Pancreas (tissue), 10 donors: ENCODE results near the gene ETFBKMT. TPM values are rescaled to one million over a fixed set of nuclear protein-coding genes. Genes with fewer than 3 reads are reported as not detected.

Source experiments
- ATAC-seq, 4 donors: fragments of 200-7000 bp; cut with Tn5 transposase; one replicate each; pipeline versions ENCODE4 v1.8.0 to v1.9.1; 2020; ENCODE audit warnings: mild to moderate bottlenecking in 4 of 4, moderate library complexity in 4 of 4
- DNase-seq, 6 donors: peaks; one replicate each; pipeline ENCODE4 v3.0.0-alpha.2; 2020
- FAIRE-seq: peaks from 2 replicates; lab custom pipeline; 2012; peaks lifted over from hg19 to GRCh38; lab: Jason Lieb, UNC
- H3K27ac ChIP-seq, 4 donors: fragments of 200-600 bp; sonication (generic); 1 replicate in 3 of 4; 2 replicates in 1 of 4; pipeline versions ENCODE4 v1.5.0 to v1.8.0; 2020
- H3K27me3 ChIP-seq, 4 donors: fragments of 200-600 bp; one replicate each; pipeline ENCODE4 v1.8.0; 2021
- H3K36me3 ChIP-seq, 3 donors: fragments of 200-600 bp; sonication (generic) in 1 of 3; one replicate each; pipeline versions ENCODE4 v1.5.0 to v1.8.0; 2020 to 2021
- H3K4me1 ChIP-seq, 3 donors: fragments of 200-600 bp; one replicate each; pipeline ENCODE4 v1.8.0; 2021
- H3K4me3 ChIP-seq, 4 donors: fragments of 200-600 bp; sonication (generic) in 2 of 4; one replicate each; pipeline versions ENCODE4 v1.5.0 to v1.8.0; 2020 to 2021
- H3K9me3 ChIP-seq, 4 donors: fragments of 200-600 bp; one replicate each; pipeline ENCODE4 v1.8.0; 2021
- WGBS, 2 donors: extraction: QIAGEN DNeasy Blood & Tissue Kit; methylation state at CpG; one replicate each; pipeline ENCODE4 v1.1.7; 2013; 5-methylcytosine and 5-hydroxymethylcytosine counted together
- intact Hi-C, 3 donors: fragments of 100-400 bp; cut with DNase I; formaldehyde crosslinking; loops; one replicate each; pipeline versions ENCODE4 v1.11.1 to v1.14.2; 2022
- polyA plus RNA-seq, 2 donors: library from polyadenylated mRNA; stranded (reverse); fragments of 200-250 nt; gene quantifications; one replicate each; pipeline ENCODE4 v1.2.3, GENCODE V29; 2013
- total RNA-seq, 6 donors: library from RNA; stranded (reverse); fragmentation: NEBNext Ultra II Directional in 4 of 6; extraction: Animal tissue kit (Norgen Biotek cat#: 25700) in 4 of 6; gene quantifications; one replicate each; pipeline versions ENCODE4 v1.2.1 to v1.2.4, GENCODE V29; 2021 to 2023
- TF ChIP-seq, protein P1 (sequence below), 4 donors: fragments of 200-600 bp; sonication (generic) in 3 of 4; IDR thresholded peaks; one replicate each; pipeline versions ENCODE4 v1.5.0 to v1.8.0; 2021; ENCODE audit warnings: antibody characterized with exemption in 4 of 4
- donor health status: healthy with polysubstance abuse.
- donor health status: DM: no; HTN: no; CAD: no; lungs with moderate emphysema.
- donor health status: DM: no; HTN: no; CAD: no.
- donor health status: control.
- donor health status: control.
- donor health status: Bipolar disorder and iron deficiency.
- donor health status: DM: yes; HTN: yes; CAD: no.
- donor health status: DM: no; HTN: no; CAD: no.
- donor health status: DM: no; HTN: no; CAD: no.
- donor health status: DM: yes; HTN: yes; CAD: no.

Gene ETFBKMT
- total and polyA plus RNA-seq, 8 donors: 1.8 to 4.6 (median 2.9) TPM

- FAIRE-seq: no peak
- Histone ChIP-seq H3K4me1 (peaks cover 0 to 30% (median 12%) of the 10 kb centered on the region in 3 donors), H3K27ac (peak overlapping the region in 1 of 4 donors; percentile 83), H3K27me3 (no peaks in the 10 kb centered on the region), H3K36me3 (no peaks in the 10 kb centered on the region), H3K9me3 (no peaks in the 10 kb centered on the region), H3K4me3 (no peak overlapping the region)
- no peak for ATAC-seq
- WGBS, 2 donors: 46 to 52% methylated on average over 4 of the region's 4 CpGs
- TF ChIP-seq, protein P1, sequence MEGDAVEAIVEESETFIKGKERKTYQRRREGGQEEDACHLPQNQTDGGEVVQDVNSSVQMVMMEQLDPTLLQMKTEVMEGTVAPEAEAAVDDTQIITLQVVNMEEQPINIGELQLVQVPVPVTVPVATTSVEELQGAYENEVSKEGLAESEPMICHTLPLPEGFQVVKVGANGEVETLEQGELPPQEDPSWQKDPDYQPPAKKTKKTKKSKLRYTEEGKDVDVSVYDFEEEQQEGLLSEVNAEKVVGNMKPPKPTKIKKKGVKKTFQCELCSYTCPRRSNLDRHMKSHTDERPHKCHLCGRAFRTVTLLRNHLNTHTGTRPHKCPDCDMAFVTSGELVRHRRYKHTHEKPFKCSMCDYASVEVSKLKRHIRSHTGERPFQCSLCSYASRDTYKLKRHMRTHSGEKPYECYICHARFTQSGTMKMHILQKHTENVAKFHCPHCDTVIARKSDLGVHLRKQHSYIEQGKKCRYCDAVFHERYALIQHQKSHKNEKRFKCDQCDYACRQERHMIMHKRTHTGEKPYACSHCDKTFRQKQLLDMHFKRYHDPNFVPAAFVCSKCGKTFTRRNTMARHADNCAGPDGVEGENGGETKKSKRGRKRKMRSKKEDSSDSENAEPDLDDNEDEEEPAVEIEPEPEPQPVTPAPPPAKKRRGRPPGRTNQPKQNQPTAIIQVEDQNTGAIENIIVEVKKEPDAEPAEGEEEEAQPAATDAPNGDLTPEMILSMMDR (IDR thresholded peaks at IDR 0.05): no peak
- intact Hi-C loops: loop anchor here in 1 of 3 donors (10.0 kb wide), 1 partner anchor 650 kb away; no protein-coding TSS in a partner anchor
- DNase-seq: no peak
Measured at GRCh38 chr12:31655208-31655607, 4.3 kb upstream of the ETFBKMT start.

- intact Hi-C loops: loop anchor here in 1 of 3 donors (10.0 kb wide), 1 partner anchor 649 kb away; no protein-coding TSS in a partner anchor
- WGBS, 2 donors: 40 to 57% methylated on average over 1 of the region's 1 CpG
Measured at GRCh38 chr12:31655792-31656191, 3.7 kb upstream of the ETFBKMT start.

DNA sequence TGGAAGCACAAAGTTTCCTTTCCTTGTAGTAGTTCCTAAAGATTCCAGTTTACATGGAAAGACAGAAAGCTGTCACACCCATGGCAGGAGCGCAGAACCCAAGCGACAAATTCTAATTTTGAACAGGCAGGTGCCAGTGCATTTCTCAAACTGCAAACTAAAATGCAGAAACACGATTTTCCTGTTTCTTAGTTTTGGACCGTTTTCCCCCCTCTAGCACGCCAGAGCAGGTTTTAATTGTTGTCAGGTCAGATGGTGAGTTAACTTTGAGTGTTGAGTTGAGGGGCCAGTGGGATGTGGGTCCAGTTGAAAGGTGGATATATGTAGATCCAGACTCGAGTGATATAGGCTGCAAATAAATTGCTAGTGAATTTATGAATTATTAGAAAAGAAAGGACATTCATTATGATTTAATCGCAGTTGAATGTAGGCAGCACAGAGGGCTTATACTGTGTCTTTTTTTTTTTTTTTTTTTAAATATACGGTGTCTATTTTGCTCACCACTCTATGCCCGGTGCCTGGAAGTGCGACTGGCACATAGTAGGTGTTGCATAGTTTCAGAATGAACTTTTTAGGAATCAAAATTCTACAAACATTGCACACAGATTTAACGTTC is 909 bp upstream of the ETFBKMT start:
- FAIRE-seq (no peak), DNase-seq (no peak), ATAC-seq (peak; percentile 3 to 7 (median 6))
- intact Hi-C loops: loop anchor here in 1 of 3 donors (10.0 kb wide), 1 partner anchor 646 kb away; no protein-coding TSS in a partner anchor
- H3K27me3 ChIP-seq: no peaks in the 10 kb centered on the region
- no peaks in the 10 kb centered on the region for H3K9me3 ChIP-seq
- WGBS, 2 donors: 5 to 7% methylated on average over 11 of the region's 11 CpGs
- peak overlapping the region in 3 of 4 donors; percentile 39 to 76 (median 51) for H3K4me3 ChIP-seq
- TF ChIP-seq, protein P1 (IDR thresholded peaks at IDR 0.05): no peak
- peaks cover 0 to 21% (median 18%) of the 10 kb centered on the region in 3 donors for H3K4me1 ChIP-seq
- peak overlapping the region; percentile 85 to 97 (median 90) for H3K27ac ChIP-seq
- peaks cover 0 to 1% (median 0%) of the 10 kb centered on the region in 3 donors for H3K36me3 ChIP-seq

More at GRCh38 chr12:31655792-31656191, 3.7 kb upstream of the ETFBKMT start:
- TF ChIP-seq, protein P1 (IDR thresholded peaks at IDR 0.05): no peak
- DNase-seq (no peak), FAIRE-seq (no peak), ATAC-seq (no peak)
- no peaks in the 10 kb centered on the region for H3K9me3 ChIP-seq
- H3K36me3 ChIP-seq: no peaks in the 10 kb centered on the region
- H3K27ac ChIP-seq: peak overlapping the region in 1 of 4 donors; percentile 83
- H3K4me3 ChIP-seq: no peak overlapping the region
- H3K27me3 ChIP-seq: no peaks in the 10 kb centered on the region
- H3K4me1 ChIP-seq: peaks cover 0 to 28% (median 18%) of the 10 kb centered on the region in 3 donors

GRCh38 chr12:31662176-31662849 is 2.8 kb downstream of the ETFBKMT start:
- 96 to 97% methylated on average over 6 of the region's 6 CpGs for WGBS, 2 donors
- Histone ChIP-seq H3K4me3 (no peak overlapping the region), H3K9me3 (no peaks in the 10 kb centered on the region), H3K4me1 (peaks cover 0 to 6% (median 6%) of the 10 kb centered on the region in 3 donors), H3K27ac (no peak overlapping the region), H3K27me3 (no peaks in the 10 kb centered on the region), H3K36me3 (peaks cover 0 to 2% (median 0%) of the 10 kb centered on the region in 3 donors)
- intact Hi-C loops: no loop called here
- TF ChIP-seq, protein P1 (IDR thresholded peaks at IDR 0.05): no peak
- DNase-seq: no peak
- no peak for ATAC-seq
- FAIRE-seq: no peak
